ENCODE measurements around the gene FPR2. TPM values are rescaled to one million over a fixed set of nuclear protein-coding genes. Genes with fewer than 3 reads are reported as not detected.

The FPR2 gene
- total and polyA plus RNA-seq, 2 donors (not counting 1 experiment from before 2014, with no cell fraction given) = not detected

GRCh38 chr19:51766461-51766860 lies 5.5 kb downstream of the FPR2 start:
- Histone ChIP-seq H2AFZ (ENCODE audit: insufficient read depth, low read depth, low read length, poor library complexity, severe bottlenecking) (no peak overlapping the region), H3K79me2 (ENCODE audit: control insufficient read depth, insufficient read depth, low read length) (no peaks in the 10 kb centered on the region), H3K27ac (ENCODE audit: low read length in 2 of 2) (no peak overlapping the region), H3K9ac (ENCODE audit: low read length) (no peak overlapping the region), H3K4me1 (ENCODE audit: control insufficient read depth in 2 of 2, insufficient read depth in 2 of 2, low read length in 2 of 2) (no peaks in the 10 kb centered on the region), H3K27me3 (replicated peaks in 1 of 4; ENCODE audit: control extremely low read depth in 1 of 4, control insufficient read depth in 3 of 4, insufficient read depth in 4 of 4, low read length in 3 of 4) (peaks cover 0 to 9% (median 2%) of the 10 kb centered on the region in 4 experiments), H3K4me3 (ENCODE audit: control extremely low read depth in 1 of 5, extremely low read depth in 1 of 5, insufficient read depth in 1 of 5, low read depth in 2 of 5, low read length in 4 of 5) (no peak overlapping the region), H3K4me2 (replicated peaks; ENCODE audit: low read depth, low read length, poor library complexity, severe bottlenecking) (no peak overlapping the region), H4K20me1 (ENCODE audit: control insufficient read depth, insufficient read depth, low read length, poor library complexity, severe bottlenecking) (no peaks in the 10 kb centered on the region), H3K36me3 (replicated peaks in 1 of 2; ENCODE audit: control extremely low read depth in 1 of 2, control insufficient read depth in 1 of 2, extremely low read depth in 1 of 2, insufficient read depth in 2 of 2, low read length in 1 of 2) (no peaks in the 10 kb centered on the region), H3K9me3 (ENCODE audit: control extremely low read depth in 1 of 3, control insufficient read depth in 2 of 3, insufficient read depth in 1 of 3, low read length in 2 of 3) (no peaks in the 10 kb centered on the region)
- ChIA-PET CTCF (no interaction called here), POLR2A (no interaction called here)
- TF ChIP-seq EZH2 (IDR thresholded peaks at IDR 0.05; ENCODE audit: borderline replicate concordance, insufficient read depth, low read depth, low read length, poor library complexity, severe bottlenecking) (no peak), CTCF (IDR thresholded peaks at IDR 0.05) (no peak)
- ATAC-seq (ENCODE audit: low read depth) (no peak), DNase-seq (no peak)
- no peaks in the 10 kb centered on the region for H3K4me1 Mint-ChIP-seq
- intact Hi-C loops (cut with micrococcal nuclease) = no loop called here
- H3K27me3 Mint-ChIP-seq = peaks cover 63% of the 10 kb centered on the region
- WGBS (ENCODE audit: insufficient coverage) = 100% methylated on average over 3 of the region's 5 CpGs
- no peak overlapping the region for H3K4me3 Mint-ChIP-seq
- no peak overlapping the region for H3K27ac Mint-ChIP-seq
- H3K9me3 Mint-ChIP-seq (ENCODE audit: insufficient read depth) = peaks cover 2% of the 10 kb centered on the region

- no peaks in the 10 kb centered on the region for H3K4me1 ChIP-seq (ENCODE audit: control insufficient read depth in 2 of 2, insufficient read depth in 2 of 2, low read length in 2 of 2)
- peaks cover 0 to 4% (median 0%) of the 10 kb centered on the region in 3 donors for H3K9me3 ChIP-seq (ENCODE audit: control extremely low read depth in 1 of 3, control insufficient read depth in 2 of 3, insufficient read depth in 1 of 3, low read length in 2 of 3)
- Mint-ChIP-seq H3K9me3 (ENCODE audit: insufficient read depth) (peaks cover 3% of the 10 kb centered on the region), H3K27ac (no peak overlapping the region), H3K27me3 (peaks cover 59% of the 10 kb centered on the region), H3K4me3 (no peak overlapping the region), H3K4me1 (no peaks in the 10 kb centered on the region)
- no peak overlapping the region for H3K4me3 ChIP-seq (ENCODE audit: control extremely low read depth in 1 of 5, extremely low read depth in 1 of 5, insufficient read depth in 1 of 5, low read depth in 2 of 5, low read length in 4 of 5)
- peaks cover 0 to 10% (median 6%) of the 10 kb centered on the region in 4 experiments for H3K27me3 ChIP-seq (replicated peaks in 1 of 4; ENCODE audit: control extremely low read depth in 1 of 4, control insufficient read depth in 3 of 4, insufficient read depth in 4 of 4, low read length in 3 of 4)
- H3K36me3 ChIP-seq (replicated peaks in 1 of 2; ENCODE audit: control extremely low read depth in 1 of 2, control insufficient read depth in 1 of 2, extremely low read depth in 1 of 2, insufficient read depth in 2 of 2, low read length in 1 of 2) = no peaks in the 10 kb centered on the region
- DNase-seq = no peak
- POLR2A ChIA-PET = no interaction called here
- no peak for ATAC-seq (ENCODE audit: low read depth)
- 5% methylated on average over 10 of the region's 10 CpGs for WGBS (ENCODE audit: insufficient coverage)
- no peaks in the 10 kb centered on the region for H3K79me2 ChIP-seq (ENCODE audit: control insufficient read depth, insufficient read depth, low read length)
- H3K9ac ChIP-seq (ENCODE audit: low read length) = no peak overlapping the region
- intact Hi-C loops (cut with micrococcal nuclease) = no loop called here
- H3K27ac ChIP-seq (ENCODE audit: low read length in 2 of 2) = no peak overlapping the region
- H3K4me2 ChIP-seq (replicated peaks; ENCODE audit: low read depth, low read length, poor library complexity, severe bottlenecking) = no peak overlapping the region
- TF ChIP-seq EZH2 (IDR thresholded peaks at IDR 0.05; ENCODE audit: borderline replicate concordance, insufficient read depth, low read depth, low read length, poor library complexity, severe bottlenecking) (no peak), CTCF (IDR thresholded peaks at IDR 0.05) (no peak)
- CTCF ChIA-PET = interaction anchor here (0.7 kb wide), 1 partner anchor 282 kb away, joined by 3 read pairs; no protein-coding TSS in a partner anchor
- H2AFZ ChIP-seq (ENCODE audit: insufficient read depth, low read depth, low read length, poor library complexity, severe bottlenecking) = no peak overlapping the region
- H4K20me1 ChIP-seq (ENCODE audit: control insufficient read depth, insufficient read depth, low read length, poor library complexity, severe bottlenecking) = no peaks in the 10 kb centered on the region
Observed at GRCh38 chr19:51771376-51772130, 10.6 kb downstream of the FPR2 start.
